GM21390 (cell line): ENCODE results near the gene KIFC3.
"Not testable (repeated sequence)": the region's sequence is repeated elsewhere in the genome, so short reads cannot be mapped to it uniquely, and the experiment has no call there.

Experiments used
- ATAC-seq: cut with Tn5 transposase; IDR thresholded peaks from one replicate; pipeline ENCODE4 v1.9.1; 2021; ENCODE audit not compliant: unreplicated experiment

Gene KIFC3

DNA sequence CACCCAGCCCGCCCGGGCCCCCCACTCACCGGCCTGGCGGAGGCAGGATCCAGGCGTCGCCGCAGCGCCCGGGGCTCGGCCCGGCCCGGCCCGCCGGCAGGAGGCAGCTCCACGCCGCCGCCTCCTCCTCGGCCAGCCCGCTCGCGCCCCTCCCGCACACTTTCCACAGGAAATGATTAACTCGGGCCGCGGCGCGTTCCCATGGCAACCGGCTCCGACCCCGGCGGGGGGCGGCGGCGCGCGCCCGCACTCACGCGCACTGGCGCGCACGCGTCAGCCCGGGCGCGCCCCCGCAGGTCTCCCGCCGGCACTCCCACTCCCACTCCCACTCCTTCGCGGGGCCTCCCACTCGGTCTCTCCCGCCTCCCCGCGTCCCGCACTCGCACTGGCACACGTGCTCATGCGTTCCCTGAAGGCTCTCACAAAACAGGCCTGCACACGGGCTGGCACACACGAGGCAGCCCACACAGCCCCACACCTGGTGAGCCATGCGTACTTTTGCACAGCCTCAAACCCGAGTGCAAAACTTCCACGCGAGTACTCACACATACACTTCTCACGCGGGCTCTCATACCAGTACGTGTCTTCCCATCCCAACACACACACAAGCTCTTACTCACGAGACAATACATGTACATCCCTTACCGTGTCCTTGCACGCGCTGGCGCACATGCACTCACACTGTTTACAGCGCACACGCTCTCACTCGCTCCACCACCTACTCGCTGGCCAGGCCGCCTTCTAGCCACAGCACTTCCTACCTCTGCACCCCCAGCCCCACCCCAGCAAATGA is at the start of gene KIFC3:
KIFC3 (minus strand) TSS at position 151 of the 793 bp plus-strand sequence. CDS start 4,248 bp downstream, outside the sequence.
- ATAC-seq = no peak

GRCh38 chr16:57848181-57848580 is 45.9 kb upstream of the KIFC3 start:
- ATAC-seq = no peak

DNA sequence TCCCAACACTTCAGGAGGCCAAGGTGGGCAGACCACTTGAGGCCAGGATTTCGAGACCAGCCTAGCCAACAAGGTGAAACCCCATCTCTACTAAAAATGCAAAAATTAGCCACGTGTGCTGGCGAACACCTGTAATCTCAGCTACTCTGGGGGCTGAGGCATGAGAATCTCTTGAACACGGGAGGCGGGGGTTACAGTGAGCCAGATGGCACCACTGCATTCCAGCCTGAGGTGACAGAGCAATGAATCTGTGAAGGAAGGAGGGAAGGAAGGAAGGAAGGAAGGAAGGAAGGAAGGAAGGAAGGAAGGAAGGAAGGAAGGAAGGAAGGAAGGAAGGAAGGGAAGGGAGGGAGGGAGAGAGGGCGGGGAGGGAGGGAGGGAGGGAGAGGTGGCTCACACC is 44.6 kb upstream of the KIFC3 start:
- not testable (repeated sequence) for ATAC-seq

- ATAC-seq = no peak
Measured at GRCh38 chr16:57846078-57846697, 43.9 kb upstream of the KIFC3 start.

DNA sequence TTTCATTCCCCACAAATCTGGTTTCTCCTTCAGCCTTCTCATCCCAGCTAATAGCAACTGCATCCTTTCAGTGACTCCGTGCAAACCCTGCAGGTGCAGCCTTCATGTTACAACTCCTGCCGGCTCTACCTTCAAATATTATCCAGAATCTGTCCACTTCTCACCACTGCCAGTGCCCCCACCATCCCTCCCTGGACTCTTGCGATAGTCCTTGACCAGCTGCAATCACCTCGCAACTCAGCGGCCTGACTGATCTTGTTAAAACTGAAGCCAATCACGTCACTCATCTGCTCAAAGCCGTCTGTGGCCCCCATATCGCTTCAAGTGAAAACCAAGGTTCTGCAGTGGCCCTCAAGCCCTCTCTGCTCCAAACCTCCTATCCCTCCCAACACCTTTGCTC is 42.8 kb upstream of the KIFC3 start:
- no peak for ATAC-seq

DNA sequence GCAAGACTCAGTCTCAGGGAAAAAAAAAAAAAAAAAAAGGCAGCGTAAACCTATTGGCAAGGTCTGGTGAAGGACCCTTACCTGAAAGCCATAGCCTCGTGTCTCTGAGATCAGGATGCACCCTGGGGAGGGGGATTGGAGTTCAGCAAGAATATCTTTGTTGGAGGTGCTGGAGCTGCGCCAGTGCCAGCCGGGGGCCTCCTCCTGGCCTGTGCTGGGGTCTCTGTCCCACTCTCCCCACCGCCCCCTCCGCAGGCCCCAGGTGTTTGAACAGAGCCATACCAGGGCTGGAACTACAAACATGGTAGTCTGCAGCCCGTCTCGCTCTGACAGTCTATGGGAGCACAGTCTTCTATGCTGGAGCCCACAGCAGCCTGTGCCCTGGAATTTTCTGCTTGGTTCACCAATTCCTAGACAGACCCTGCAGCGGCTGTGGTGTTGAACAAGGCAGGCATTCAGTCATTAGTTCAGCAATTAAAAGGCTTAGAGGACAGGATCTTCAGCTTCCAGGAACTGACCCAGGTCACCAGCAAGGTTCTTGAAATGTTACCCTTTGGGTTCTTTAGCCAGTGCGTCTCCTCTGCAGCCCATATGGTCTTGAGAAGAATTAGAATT is 42.2 kb upstream of the KIFC3 start:
- no peak for ATAC-seq

- no peak for ATAC-seq
Measured at GRCh38 chr16:57843400-57843799, 41.1 kb upstream of the KIFC3 start.

DNA sequence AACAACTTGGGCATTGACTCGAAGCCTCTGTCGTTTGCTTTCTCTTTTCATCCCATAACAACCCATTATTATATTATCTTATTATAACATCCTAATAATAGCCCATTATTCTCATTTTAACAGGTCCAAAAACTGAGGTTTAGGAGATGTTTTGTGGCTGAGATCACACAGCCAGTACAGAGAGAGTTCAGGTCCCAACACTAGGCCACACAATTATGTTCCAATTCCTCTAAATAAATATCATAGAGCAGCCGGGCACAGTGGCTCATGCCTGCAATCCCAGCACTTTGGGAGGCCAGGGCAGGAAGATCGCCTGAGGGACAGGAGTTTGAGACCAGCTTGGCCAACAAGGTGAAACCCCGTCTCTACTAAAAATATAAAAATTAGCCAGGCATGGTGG is 40.3 kb upstream of the KIFC3 start:
- ATAC-seq = no peak

GRCh38 chr16:57840833-57841232 is 38.5 kb upstream of the KIFC3 start:
- ATAC-seq = no peak

GRCh38 chr16:57838161-57838560 is 35.9 kb upstream of the KIFC3 start:
- ATAC-seq = no peak

GRCh38 chr16:57837305-57838125 is 35.2 kb upstream of the KIFC3 start:
- no peak for ATAC-seq

DNA sequence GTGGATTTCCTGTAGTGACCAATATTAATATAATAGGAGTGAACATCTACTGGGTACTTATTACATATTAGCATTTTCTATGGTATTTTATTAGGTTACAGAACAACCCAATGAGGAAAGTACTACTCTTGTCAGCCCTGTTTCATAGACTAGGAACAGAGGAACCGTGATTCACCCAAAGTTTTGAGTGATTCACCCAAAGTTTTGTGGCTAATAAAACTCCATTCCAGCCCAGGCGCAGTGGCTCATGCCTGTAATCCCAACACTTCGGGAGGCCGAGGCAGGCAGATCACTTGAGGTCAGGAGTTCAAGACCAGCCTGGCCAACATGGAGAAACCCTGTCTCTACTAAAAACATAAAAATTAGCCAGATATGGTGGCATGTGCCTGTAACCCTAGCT is 33.1 kb upstream of the KIFC3 start:
- ATAC-seq = not testable (repeated sequence)

- no peak for ATAC-seq
Measured at GRCh38 chr16:57834936-57835335, 32.6 kb upstream of the KIFC3 start.

GRCh38 chr16:57830890-57831484 is 28.7 kb upstream of the KIFC3 start:
- no peak for ATAC-seq

DNA sequence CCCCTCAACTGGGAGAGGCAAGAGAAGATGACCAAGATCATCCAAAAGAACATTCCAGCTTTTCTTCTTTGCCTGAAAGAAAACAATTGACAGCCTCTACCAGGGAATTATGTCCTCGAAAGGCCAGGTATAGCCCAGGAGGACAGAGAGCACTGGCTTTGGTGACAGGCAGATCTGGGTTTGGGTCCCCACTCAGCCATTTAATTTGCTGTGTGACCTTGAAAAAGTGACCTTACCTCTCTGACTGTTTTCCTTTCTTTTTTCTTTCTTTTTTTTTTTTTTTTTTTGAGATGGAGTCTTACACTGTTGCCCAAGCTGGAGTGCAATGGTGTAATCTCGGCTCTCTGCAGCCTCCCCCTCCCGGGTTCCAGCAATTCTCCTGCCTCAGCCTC is 27.7 kb upstream of the KIFC3 start:
- ATAC-seq = no peak

GRCh38 chr16:57828272-57829161 is 26.2 kb upstream of the KIFC3 start:
- no peak for ATAC-seq

DNA sequence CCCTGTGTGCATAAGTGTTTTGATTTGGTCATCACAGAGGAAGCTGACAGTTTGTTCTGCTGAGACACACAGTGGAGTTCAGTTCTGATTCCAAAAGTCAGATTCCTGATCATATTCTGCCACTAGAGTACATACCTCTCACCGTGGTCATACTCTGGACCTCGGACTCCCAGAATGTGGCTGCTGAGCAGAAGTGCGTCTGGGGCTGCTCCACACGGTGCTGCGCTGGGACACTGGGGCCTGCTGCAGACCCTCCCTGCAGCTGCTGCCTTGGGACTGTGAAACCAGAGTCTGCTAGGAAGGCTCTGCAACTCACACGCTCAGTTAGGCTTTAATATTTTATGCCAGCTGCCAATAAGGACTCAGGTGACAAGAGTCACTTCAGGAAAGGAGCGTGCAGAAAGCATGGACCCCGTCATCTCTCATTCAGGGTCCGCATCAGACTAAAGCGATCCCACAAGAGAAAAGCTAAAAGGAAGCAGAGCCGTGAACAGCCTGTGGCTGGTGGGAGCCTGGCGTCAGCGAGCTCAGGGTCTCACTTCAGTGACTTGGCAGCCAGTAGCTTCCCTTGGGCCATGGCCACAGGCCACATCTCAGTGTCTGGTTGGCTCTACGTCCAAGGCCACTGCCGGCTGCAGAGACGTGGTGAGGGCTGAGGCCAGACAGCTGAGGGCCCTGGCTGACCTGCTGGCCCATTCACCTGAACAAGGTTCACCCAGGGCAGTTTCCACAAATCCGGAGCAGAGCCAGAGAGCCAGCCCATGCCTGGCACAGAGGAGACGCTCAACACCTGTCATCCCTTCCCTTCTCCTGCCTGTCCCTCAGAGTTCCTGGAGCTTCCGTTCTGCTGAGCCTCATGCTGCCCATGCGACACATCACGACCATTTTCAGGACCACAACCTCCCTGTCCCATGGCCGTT is 24.7 kb upstream of the KIFC3 start:
- ATAC-seq = no peak

DNA sequence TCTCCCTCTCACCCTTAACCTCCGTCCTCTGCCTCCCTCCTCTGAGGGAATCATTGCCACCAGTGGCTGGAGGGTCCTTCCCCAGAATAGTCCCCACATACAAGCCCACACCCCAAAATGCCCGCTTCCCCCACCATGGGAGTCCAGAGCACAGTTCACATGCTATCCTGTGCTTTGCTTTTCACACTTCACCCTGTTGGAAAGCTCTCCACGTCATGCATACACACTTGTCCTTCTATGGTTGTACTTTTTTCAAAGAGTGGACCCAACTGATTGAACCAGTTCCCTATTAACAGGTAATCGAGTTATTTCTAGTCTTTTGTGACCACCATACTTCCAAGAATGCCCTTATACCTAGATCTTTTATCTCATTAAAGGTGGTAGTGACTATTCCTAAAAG is 23.8 kb upstream of the KIFC3 start:
- no peak for ATAC-seq
